22Rv1 (cell line): ENCODE data around the gene ABCA6.

Experiments
- H3K27ac ChIP-seq: fragments of 450-650 bp; 2 replicates; pipeline ENCODE4 v1.5.1; 2017
- CTCF ChIP-seq: fragments of 450-650 bp; IDR thresholded peaks from 2 replicates; pipeline ENCODE4 v1.5.1; 2017; ENCODE audit warnings: mild to moderate bottlenecking
- ZFX ChIP-seq: fragments of 450-650 bp; IDR thresholded peaks from 2 replicates; pipeline ENCODE4 v1.6.1; 2017; ENCODE audit warnings: antibody characterized with exemption, borderline replicate concordance

Gene ABCA6

GRCh38 chr17:69105907-69106730 is 35.6 kb downstream of the ABCA6 start:
- H3K27ac ChIP-seq = no peak overlapping the region
- TF ChIP-seq ZFX (no peak), CTCF (no peak)

- H3K27ac ChIP-seq = no peak overlapping the region
- TF ChIP-seq CTCF (no peak), ZFX (no peak)
Measured at GRCh38 chr17:69103557-69104233, 38.0 kb downstream of the ABCA6 start.

- no peak overlapping the region for H3K27ac ChIP-seq
- no peak for TF ChIP-seq ZFX
- no peak for TF ChIP-seq CTCF
Measured at GRCh38 chr17:69098625-69099024, 43.1 kb downstream of the ABCA6 start.

GRCh38 chr17:69096541-69096940 is 45.2 kb downstream of the ABCA6 start:
- H3K27ac ChIP-seq = no peak overlapping the region
- no peak for TF ChIP-seq CTCF
- no peak for TF ChIP-seq ZFX

- H3K27ac ChIP-seq = no peak overlapping the region
Measured at GRCh38 chr17:69093995-69094394, 47.7 kb downstream of the ABCA6 start.

GRCh38 chr17:69093279-69093789 is 48.4 kb downstream of the ABCA6 start:
- TF ChIP-seq CTCF (no peak), ZFX (no peak)
- H3K27ac ChIP-seq = no peak overlapping the region

More at GRCh38 chr17:69093995-69094394, 47.7 kb downstream of the ABCA6 start:
- TF ChIP-seq CTCF (no peak), ZFX (no peak)

GRCh38 chr17:69090365-69090764 is 51.3 kb downstream of the ABCA6 start:
- H3K27ac ChIP-seq = no peak overlapping the region
- no peak for TF ChIP-seq CTCF
- TF ChIP-seq ZFX = no peak
